ENCODE measurements around the gene GABPA. TPM values are rescaled to one million over a fixed set of nuclear protein-coding genes. Genes with fewer than 3 reads are reported as not detected.

GABPA gene
- total and polyA plus RNA-seq, 9 of the 15 experiments (the other 6 are each of a cell fraction or from before 2014, with no cell fraction given), result 8.9 to 35.7 (median 22.8) TPM

GRCh38 chr21:25760061-25760460 lies 25.3 kb downstream of the GABPA start:
- Histone ChIP-seq H3K9me1 (ENCODE audit: control insufficient read depth, insufficient read depth, low read length) (no peaks in the 10 kb centered on the region), H3K9me3 (replicated peaks; ENCODE audit: control insufficient read depth, insufficient read depth, low read depth, low read length) (no peaks in the 10 kb centered on the region), H3K27ac (ENCODE audit: extremely low read depth, low read depth, low read length) (no peak overlapping the region), H3K4me1 (replicated peaks in 1 of 2; ENCODE audit: control insufficient read depth in 2 of 2, insufficient read depth in 2 of 2, low read length in 2 of 2) (no peaks in the 10 kb centered on the region), H3K9ac (ENCODE audit: insufficient read depth in 1 of 2, low read depth in 2 of 2, low read length in 2 of 2) (no peak overlapping the region), H3K27me3 (ENCODE audit: control insufficient read depth in 2 of 2, insufficient read depth in 2 of 2, low read length in 2 of 2) (no peaks in the 10 kb centered on the region), H3K36me3 (ENCODE audit: control insufficient read depth, insufficient read depth, low read length) (peaks cover 71% of the 10 kb centered on the region), H2AFZ (ENCODE audit: low read depth, low read length) (no peak overlapping the region), H3K4me2 (ENCODE audit: insufficient read depth, low read length) (no peak overlapping the region), H4K20me1 (replicated peaks; ENCODE audit: control insufficient read depth, insufficient read depth, low read length) (no peaks in the 10 kb centered on the region), H3K79me2 (ENCODE audit: control insufficient read depth, insufficient read depth, low read length) (no peaks in the 10 kb centered on the region), H3K4me3 (no peak overlapping the region)
- in situ Hi-C loops (cut with MboI) (no loop called here), intact Hi-C loops (cut with micrococcal nuclease) (no loop called here)
- CTCF ChIA-PET (ENCODE audit: low intra/inter-chr PET ratio), result no interaction called here
- TF ChIP-seq MYC (IDR thresholded peaks at IDR 0.05; ENCODE audit: low read depth, low read length) (no peak), MYC (CRISPR knock-in tag; IDR thresholded peaks at IDR 0.05; ENCODE audit: borderline replicate concordance, low read depth) (no peak)
- POLR2A ChIA-PET, result interaction anchor here (1.1 kb wide), 1 partner anchor 31 kb away, joined by 3 read pairs; no protein-coding TSS in a partner anchor
- BruUV-seq (replicated peaks), result no TSS peak
- DNase-seq (ENCODE audit: extremely low read depth in 1 of 4, low spot score in 3 of 4) (no peak), FAIRE-seq (no peak), ATAC-seq (no peak)
- 85% methylated on average over 3 of the region's 3 CpGs for WGBS (ENCODE audit: insufficient coverage, low coverage, missing lambda C conversion rate)

- no peak overlapping the region for H3K9ac ChIP-seq (ENCODE audit: insufficient read depth in 1 of 2, low read depth in 2 of 2, low read length in 2 of 2)
- CTCF ChIA-PET (ENCODE audit: low intra/inter-chr PET ratio), result no interaction called here
- POLR2A ChIA-PET, result interaction anchor here (1.3 kb wide), 1 partner anchor 8 kb away, joined by 3 read pairs; no protein-coding TSS in a partner anchor
- no peak overlapping the region for H3K4me3 ChIP-seq
- peaks cover 76% of the 10 kb centered on the region for H3K36me3 ChIP-seq (ENCODE audit: control insufficient read depth, insufficient read depth, low read length)
- no peaks in the 10 kb centered on the region for H4K20me1 ChIP-seq (replicated peaks; ENCODE audit: control insufficient read depth, insufficient read depth, low read length)
- no peaks in the 10 kb centered on the region for H3K4me1 ChIP-seq (replicated peaks in 1 of 2; ENCODE audit: control insufficient read depth in 2 of 2, insufficient read depth in 2 of 2, low read length in 2 of 2)
- WGBS (ENCODE audit: insufficient coverage, low coverage, missing lambda C conversion rate), result 50% methylated on average over 1 of the region's 1 CpG
- intact Hi-C loops (cut with micrococcal nuclease) (no loop called here), in situ Hi-C loops (cut with MboI) (no loop called here)
- FAIRE-seq, result no peak
- no peak for ATAC-seq
- no peak overlapping the region for H3K4me2 ChIP-seq (ENCODE audit: insufficient read depth, low read length)
- H3K9me1 ChIP-seq (ENCODE audit: control insufficient read depth, insufficient read depth, low read length), result no peaks in the 10 kb centered on the region
- H3K79me2 ChIP-seq (ENCODE audit: control insufficient read depth, insufficient read depth, low read length), result no peaks in the 10 kb centered on the region
- BruUV-seq (replicated peaks), result no TSS peak
- H3K27ac ChIP-seq (ENCODE audit: extremely low read depth, low read depth, low read length), result no peak overlapping the region
- H3K27me3 ChIP-seq (ENCODE audit: control insufficient read depth in 2 of 2, insufficient read depth in 2 of 2, low read length in 2 of 2), result no peaks in the 10 kb centered on the region
- H2AFZ ChIP-seq (ENCODE audit: low read depth, low read length), result no peak overlapping the region
- H3K9me3 ChIP-seq (replicated peaks; ENCODE audit: control insufficient read depth, insufficient read depth, low read depth, low read length), result no peaks in the 10 kb centered on the region
- no peak for DNase-seq (ENCODE audit: extremely low read depth in 1 of 4, low spot score in 3 of 4)
- TF ChIP-seq MLLT1 (IDR thresholded peaks at IDR 0.05) (no peak), GTF3C2 (IDR thresholded peaks at IDR 0.05; ENCODE audit: borderline replicate concordance, extremely low read depth, insufficient read length) (no peak), EP400 (IDR thresholded peaks at IDR 0.05) (no peak), RHOXF2B (CRISPR knock-in tag; conservative IDR thresholded peaks at IDR 0.05) (no peak), ADNP (tag; IDR thresholded peaks at IDR 0.05) (no peak), FOSL1 (tag; conservative IDR thresholded peaks at IDR 0.05) (no peak), ZNF583 (CRISPR knock-in tag; IDR thresholded peaks at IDR 0.05) (no peak), TRIM25 (IDR thresholded peaks at IDR 0.05; ENCODE audit: borderline replicate concordance) (no peak), KLF16 (IDR thresholded peaks at IDR 0.05) (no peak)
These were observed 25.9 kb downstream of the GABPA start for GRCh38 chr21:25760677-25761076.
